HepG2 (cell line): ENCODE results near the gene CAB39. TPM values are rescaled to one million over a fixed set of nuclear protein-coding genes. Genes with fewer than 3 reads are reported as not detected.

ENCODE experiments used
- ATAC-seq: fragments of 200-7000 bp; cut with Tn5 transposase; 3 replicates; pipeline ENCODE4 v1.9.1; 2020; ENCODE audit warnings: mild to moderate bottlenecking, moderate library complexity
- BruUV-seq: library from RNA; stranded (reverse); fragments of 400-500 nt; replicated peaks from 2 replicates; lab custom pipeline; 2021; lab: Mats Ljungman, UMichigan
- CTCF ChIA-PET: fragments of 300-600 bp; formaldehyde crosslinking; extraction: SDS; loops from one replicate; lab custom pipeline; 2021; ENCODE audit warnings: low total read pairs, inconsistent platforms, low intra/inter-chr PET ratio; lab: Yijun Ruan, JAX
- POLR2A ChIA-PET: fragments of 350-600 bp; sonication (Branson Sonifier 250); formaldehyde crosslinking; loops from one replicate; lab custom pipeline; 2020; ENCODE audit warnings: antibody characterized with exemption, inconsistent platforms; lab: Yijun Ruan, JAX
- DNase-seq: peaks from one replicate; pipeline ENCODE4 v3.0.0-alpha.2; 2015; ENCODE audit warnings: low spot score
- FAIRE-seq: peaks from 3 replicates; lab custom pipeline; 2011; peaks lifted over from hg19 to GRCh38; lab: Jason Lieb, UNC
- H2AFZ ChIP-seq: one replicate; pipeline ENCODE4 v1.6.1; 2011; ENCODE audit warnings: low read length, inconsistent platforms
- H3K27ac ChIP-seq: fragments of 300-600 bp; 3 replicates; pipeline ENCODE4 v1.8.0; 2011; ENCODE audit warnings: mixed run types, mild to moderate bottlenecking, mixed read lengths, low read length, inconsistent platforms; ENCODE audit not compliant: insufficient read depth; ENCODE audit errors: extremely low read length
- H3K27me3 ChIP-seq, 2 experiments: fragments of 200-600 bp in 1 of 2; 2 replicates in 1 of 2; 3 replicates in 1 of 2; pipeline versions ENCODE4 v1.6.0 to v1.8.0; 2011; ENCODE audit warnings: low read length in 2 of 2, mild to moderate bottlenecking in 2 of 2, moderate library complexity in 2 of 2, inconsistent platforms in 1 of 2; ENCODE audit not compliant: insufficient read depth in 2 of 2, control insufficient read depth in 1 of 2
- H3K36me3 ChIP-seq, 2 experiments: fragments of 200-600 bp in 1 of 2; replicated peaks in 1 of 2; 2 replicates in 1 of 2; 3 replicates in 1 of 2; pipeline versions ENCODE4 v1.5.1 to v1.8.0; 2011; ENCODE audit warnings: low read length in 2 of 2, inconsistent platforms in 1 of 2; ENCODE audit not compliant: insufficient read depth in 2 of 2, control insufficient read depth in 1 of 2
- H3K4me1 ChIP-seq: 2 replicates; pipeline ENCODE4 v1.5.1; 2012; ENCODE audit warnings: low read length, inconsistent platforms; ENCODE audit not compliant: insufficient read depth
- H3K4me2 ChIP-seq: 2 replicates; pipeline ENCODE4 v1.6.0; 2011; ENCODE audit warnings: low read depth, low read length, inconsistent platforms
- H3K4me3 ChIP-seq, 3 experiments: fragments of 200-600 bp in 1 of 3; sonication (generic), shearing (Covaris generic) in 1 of 3; replicated peaks in 1 of 3; 2 replicates each; pipeline ENCODE4 v1.5.1; 2011 to 2016; ENCODE audit warnings: low read length in 3 of 3, inconsistent platforms in 2 of 3, low read depth in 2 of 3, mild to moderate bottlenecking in 2 of 3, control low read depth in 1 of 3, mixed read lengths in 1 of 3; ENCODE audit not compliant: insufficient read depth in 1 of 3
- H3K79me2 ChIP-seq: one replicate; pipeline ENCODE4 v1.6.1; 2011; ENCODE audit warnings: low read length, inconsistent platforms; ENCODE audit not compliant: insufficient read depth
- H3K9ac ChIP-seq: 2 replicates; pipeline ENCODE4 v1.6.0; 2011; ENCODE audit warnings: mild to moderate bottlenecking, low read depth, low read length, inconsistent platforms; ENCODE audit not compliant: insufficient read depth
- H3K9me3 ChIP-seq: 2 replicates; pipeline ENCODE4 v1.5.1; 2012; ENCODE audit warnings: mild to moderate bottlenecking, low read length
- H4K20me1 ChIP-seq: 2 replicates; pipeline ENCODE4 v1.6.0; 2011; ENCODE audit warnings: inconsistent platforms, mild to moderate bottlenecking, low read length, moderate library complexity; ENCODE audit not compliant: insufficient read depth
- DRAP1 ChIP-seq: IDR thresholded peaks from 2 replicates; pipeline ENCODE4 v1.6.1; 2016; ENCODE audit warnings: missing genetic modification reagents, missing compliant biosample characterization
- HNF4G ChIP-seq, 2 experiments: sonication (generic) in 1 of 2; formaldehyde crosslinking in 1 of 2; IDR thresholded peaks; 2 replicates each; pipeline versions ENCODE4 v1.4.0 to v1.6.1; 2011 to 2020; ENCODE audit warnings: borderline replicate concordance in 2 of 2, low read depth in 2 of 2, mild to moderate bottlenecking in 2 of 2, low read length in 1 of 2, missing genetic modification reagents in 1 of 2, moderate library complexity in 1 of 2
- MATR3 ChIP-seq: sonication (generic); formaldehyde crosslinking; IDR thresholded peaks from 2 replicates; pipeline ENCODE4 v1.4.0; 2020; ENCODE audit warnings: missing genetic modification reagents
- MXD4 ChIP-seq: IDR thresholded peaks from 2 replicates; pipeline ENCODE4 v1.6.1; 2016; ENCODE audit warnings: mild to moderate bottlenecking, missing biosample characterization, missing genetic modification reagents
- SRSF4 ChIP-seq: fragments of 200-400 bp; formaldehyde crosslinking; IDR thresholded peaks from one replicate; pipeline ENCODE4 v1.6.1; 2018; ENCODE audit warnings: mild to moderate bottlenecking, low read depth, low read length, moderate library complexity; ENCODE audit not compliant: poor library complexity, severe bottlenecking
- SUZ12 ChIP-seq: fragments of 150-350 bp; IDR thresholded peaks from 2 replicates; pipeline ENCODE4 v1.6.1; 2014; ENCODE audit warnings: low read depth, low read length
- WGBS: methylation state at CpG from one replicate; pipeline ENCODE4 v1.1.6; 2017; ENCODE audit warnings: low lambda C conversion rate; 5-methylcytosine and 5-hydroxymethylcytosine counted together
- in situ Hi-C: cut with HindIII; loops from 2 replicates; pipeline ENCODE4 v1.10.0; 2017; ENCODE audit warnings: low pct_unique_long_range_greater_than_20kb; ENCODE audit not compliant: extremely low pct_ligation_motif_present
- intact Hi-C: fragments of 100-400 bp; cut with micrococcal nuclease; formaldehyde crosslinking; loops from one replicate; pipeline ENCODE4 v1.10.0; 2022; ENCODE audit not compliant: unreplicated experiment
- polyA plus RNA-seq, 8 experiments: library from polyadenylated mRNA; depleted of rRNA in 3 of 8; stranded (reverse) in 7 of 8; unstranded in 1 of 8; fragments of >200 nt; fragmentation: Illumina TruSeq in 4 of 8; extraction: Trizol in 4 of 8; gene quantifications; 2 replicates each; pipeline versions ENCODE4 v1.2.1 to v1.2.3, GENCODE V29; 2011 to 2016; ENCODE audit warnings: low read depth in 4 of 8, missing spikeins in 1 of 8, mixed read lengths in 1 of 8; ENCODE audit not compliant: insufficient read depth in 1 of 8
- total RNA-seq, 5 experiments: library from RNA; depleted of rRNA; stranded (reverse); fragments of >200 nt; fragmentation: Illumina TruSeq; extraction: Trizol; gene quantifications; 2 replicates each; pipeline ENCODE4 v1.2.3, GENCODE V29; 2016; ENCODE audit warnings: low read depth in 1 of 5
- TF ChIP-seq, protein P1 (sequence below): sonication (generic); formaldehyde crosslinking; IDR thresholded peaks from 2 replicates; pipeline ENCODE4 v1.8.0; 2022; ENCODE audit warnings: mild to moderate bottlenecking, missing genetic modification reagents; ENCODE audit not compliant: insufficient replicate concordance
- TF ChIP-seq, protein P2 (sequence below), 2 experiments: sonication (generic) in 1 of 2; formaldehyde crosslinking in 1 of 2; IDR thresholded peaks; 2 replicates each; pipeline versions ENCODE4 v1.5.1 to v1.6.1; 2011 to 2020; ENCODE audit warnings: borderline replicate concordance in 1 of 2, low read depth in 1 of 2, low read length in 1 of 2, mild to moderate bottlenecking in 1 of 2, missing genetic modification reagents in 1 of 2, moderate library complexity in 1 of 2
- TF ChIP-seq, protein P3 (sequence below): IDR thresholded peaks from 2 replicates; pipeline ENCODE4 v1.6.1; 2016; ENCODE audit warnings: low read depth, missing genetic modification reagents, missing compliant biosample characterization
- TF ChIP-seq, protein P4 (sequence below): sonication (generic); formaldehyde crosslinking; IDR thresholded peaks from 2 replicates; pipeline ENCODE4 v1.4.0; 2020; ENCODE audit warnings: missing genetic modification reagents, borderline replicate concordance

Gene CAB39
- total and polyA plus RNA-seq, 2 of the 13 experiments (the other 11 are each of a cell fraction or from before 2014, with no cell fraction given): 19.3 to 45.3 TPM

DNA sequence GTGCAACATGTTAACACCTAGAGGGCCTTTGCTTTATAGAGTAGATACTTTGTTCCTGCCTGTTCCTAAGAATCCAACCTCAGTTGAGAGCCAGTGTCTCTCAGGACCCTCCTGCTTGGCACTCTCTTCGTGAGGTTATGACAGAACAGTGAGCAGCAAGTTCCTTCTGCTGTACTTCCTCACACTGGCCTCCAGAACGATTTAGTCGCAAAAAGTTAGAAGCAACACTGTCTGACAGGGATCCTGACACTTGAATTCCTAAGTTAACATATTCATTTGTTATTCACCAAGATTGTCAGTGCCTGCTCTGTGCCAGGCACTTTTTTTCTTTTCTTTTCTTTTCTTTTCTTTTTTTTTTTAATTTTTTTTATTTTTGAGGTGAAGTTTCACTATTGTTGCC lies 95.1 kb downstream of the CAB39 start:
- DNase-seq (no peak), ATAC-seq (no peak), FAIRE-seq (no peak)
- ChIA-PET POLR2A (no interaction called here), CTCF (no interaction called here)
- Histone ChIP-seq H2AFZ (no peak overlapping the region), H3K4me1 (no peaks in the 10 kb centered on the region), H3K4me3 (no peak overlapping the region), H3K9ac (no peak overlapping the region), H3K36me3 (peaks cover 9 to 20% of the 10 kb centered on the region in 2 experiments), H3K79me2 (no peaks in the 10 kb centered on the region), H3K9me3 (no peaks in the 10 kb centered on the region), H4K20me1 (no peaks in the 10 kb centered on the region), H3K4me2 (no peak overlapping the region), H3K27ac (no peak overlapping the region), H3K27me3 (no peaks in the 10 kb centered on the region)
- in situ Hi-C loops: loop anchor here (25.0 kb wide), 1 partner anchor 795 kb away; no protein-coding TSS in a partner anchor
- intact Hi-C loops: no loop called here
- WGBS: 96% methylated on average over 3 of the region's 3 CpGs
- no TSS peak for BruUV-seq
- TF ChIP-seq, protein P1, sequence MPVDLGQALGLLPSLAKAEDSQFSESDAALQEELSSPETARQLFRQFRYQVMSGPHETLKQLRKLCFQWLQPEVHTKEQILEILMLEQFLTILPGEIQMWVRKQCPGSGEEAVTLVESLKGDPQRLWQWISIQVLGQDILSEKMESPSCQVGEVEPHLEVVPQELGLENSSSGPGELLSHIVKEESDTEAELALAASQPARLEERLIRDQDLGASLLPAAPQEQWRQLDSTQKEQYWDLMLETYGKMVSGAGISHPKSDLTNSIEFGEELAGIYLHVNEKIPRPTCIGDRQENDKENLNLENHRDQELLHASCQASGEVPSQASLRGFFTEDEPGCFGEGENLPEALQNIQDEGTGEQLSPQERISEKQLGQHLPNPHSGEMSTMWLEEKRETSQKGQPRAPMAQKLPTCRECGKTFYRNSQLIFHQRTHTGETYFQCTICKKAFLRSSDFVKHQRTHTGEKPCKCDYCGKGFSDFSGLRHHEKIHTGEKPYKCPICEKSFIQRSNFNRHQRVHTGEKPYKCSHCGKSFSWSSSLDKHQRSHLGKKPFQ (CRISPR knock-in tag): no peak
- TF ChIP-seq, protein P2, sequence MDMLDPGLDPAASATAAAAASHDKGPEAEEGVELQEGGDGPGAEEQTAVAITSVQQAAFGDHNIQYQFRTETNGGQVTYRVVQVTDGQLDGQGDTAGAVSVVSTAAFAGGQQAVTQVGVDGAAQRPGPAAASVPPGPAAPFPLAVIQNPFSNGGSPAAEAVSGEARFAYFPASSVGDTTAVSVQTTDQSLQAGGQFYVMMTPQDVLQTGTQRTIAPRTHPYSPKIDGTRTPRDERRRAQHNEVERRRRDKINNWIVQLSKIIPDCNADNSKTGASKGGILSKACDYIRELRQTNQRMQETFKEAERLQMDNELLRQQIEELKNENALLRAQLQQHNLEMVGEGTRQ (IDR thresholded peaks at IDR 0.05; ENCODE audit: low read depth, low read length): no peak
- TF ChIP-seq, protein P2 (CRISPR knock-in tag; IDR thresholded peaks at IDR 0.05; ENCODE audit: borderline replicate concordance): no peak
- no peak for TF ChIP-seq SUZ12
- TF ChIP-seq DRAP1 (CRISPR knock-in tag): no peak
- no peak for TF ChIP-seq MATR3 (CRISPR knock-in tag)
- TF ChIP-seq, protein P3, sequence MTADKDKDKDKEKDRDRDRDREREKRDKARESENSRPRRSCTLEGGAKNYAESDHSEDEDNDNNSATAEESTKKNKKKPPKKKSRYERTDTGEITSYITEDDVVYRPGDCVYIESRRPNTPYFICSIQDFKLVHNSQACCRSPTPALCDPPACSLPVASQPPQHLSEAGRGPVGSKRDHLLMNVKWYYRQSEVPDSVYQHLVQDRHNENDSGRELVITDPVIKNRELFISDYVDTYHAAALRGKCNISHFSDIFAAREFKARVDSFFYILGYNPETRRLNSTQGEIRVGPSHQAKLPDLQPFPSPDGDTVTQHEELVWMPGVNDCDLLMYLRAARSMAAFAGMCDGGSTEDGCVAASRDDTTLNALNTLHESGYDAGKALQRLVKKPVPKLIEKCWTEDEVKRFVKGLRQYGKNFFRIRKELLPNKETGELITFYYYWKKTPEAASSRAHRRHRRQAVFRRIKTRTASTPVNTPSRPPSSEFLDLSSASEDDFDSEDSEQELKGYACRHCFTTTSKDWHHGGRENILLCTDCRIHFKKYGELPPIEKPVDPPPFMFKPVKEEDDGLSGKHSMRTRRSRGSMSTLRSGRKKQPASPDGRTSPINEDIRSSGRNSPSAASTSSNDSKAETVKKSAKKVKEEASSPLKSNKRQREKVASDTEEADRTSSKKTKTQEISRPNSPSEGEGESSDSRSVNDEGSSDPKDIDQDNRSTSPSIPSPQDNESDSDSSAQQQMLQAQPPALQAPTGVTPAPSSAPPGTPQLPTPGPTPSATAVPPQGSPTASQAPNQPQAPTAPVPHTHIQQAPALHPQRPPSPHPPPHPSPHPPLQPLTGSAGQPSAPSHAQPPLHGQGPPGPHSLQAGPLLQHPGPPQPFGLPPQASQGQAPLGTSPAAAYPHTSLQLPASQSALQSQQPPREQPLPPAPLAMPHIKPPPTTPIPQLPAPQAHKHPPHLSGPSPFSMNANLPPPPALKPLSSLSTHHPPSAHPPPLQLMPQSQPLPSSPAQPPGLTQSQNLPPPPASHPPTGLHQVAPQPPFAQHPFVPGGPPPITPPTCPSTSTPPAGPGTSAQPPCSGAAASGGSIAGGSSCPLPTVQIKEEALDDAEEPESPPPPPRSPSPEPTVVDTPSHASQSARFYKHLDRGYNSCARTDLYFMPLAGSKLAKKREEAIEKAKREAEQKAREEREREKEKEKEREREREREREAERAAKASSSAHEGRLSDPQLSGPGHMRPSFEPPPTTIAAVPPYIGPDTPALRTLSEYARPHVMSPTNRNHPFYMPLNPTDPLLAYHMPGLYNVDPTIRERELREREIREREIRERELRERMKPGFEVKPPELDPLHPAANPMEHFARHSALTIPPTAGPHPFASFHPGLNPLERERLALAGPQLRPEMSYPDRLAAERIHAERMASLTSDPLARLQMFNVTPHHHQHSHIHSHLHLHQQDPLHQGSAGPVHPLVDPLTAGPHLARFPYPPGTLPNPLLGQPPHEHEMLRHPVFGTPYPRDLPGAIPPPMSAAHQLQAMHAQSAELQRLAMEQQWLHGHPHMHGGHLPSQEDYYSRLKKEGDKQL: no peak
- TF ChIP-seq, protein P4, sequence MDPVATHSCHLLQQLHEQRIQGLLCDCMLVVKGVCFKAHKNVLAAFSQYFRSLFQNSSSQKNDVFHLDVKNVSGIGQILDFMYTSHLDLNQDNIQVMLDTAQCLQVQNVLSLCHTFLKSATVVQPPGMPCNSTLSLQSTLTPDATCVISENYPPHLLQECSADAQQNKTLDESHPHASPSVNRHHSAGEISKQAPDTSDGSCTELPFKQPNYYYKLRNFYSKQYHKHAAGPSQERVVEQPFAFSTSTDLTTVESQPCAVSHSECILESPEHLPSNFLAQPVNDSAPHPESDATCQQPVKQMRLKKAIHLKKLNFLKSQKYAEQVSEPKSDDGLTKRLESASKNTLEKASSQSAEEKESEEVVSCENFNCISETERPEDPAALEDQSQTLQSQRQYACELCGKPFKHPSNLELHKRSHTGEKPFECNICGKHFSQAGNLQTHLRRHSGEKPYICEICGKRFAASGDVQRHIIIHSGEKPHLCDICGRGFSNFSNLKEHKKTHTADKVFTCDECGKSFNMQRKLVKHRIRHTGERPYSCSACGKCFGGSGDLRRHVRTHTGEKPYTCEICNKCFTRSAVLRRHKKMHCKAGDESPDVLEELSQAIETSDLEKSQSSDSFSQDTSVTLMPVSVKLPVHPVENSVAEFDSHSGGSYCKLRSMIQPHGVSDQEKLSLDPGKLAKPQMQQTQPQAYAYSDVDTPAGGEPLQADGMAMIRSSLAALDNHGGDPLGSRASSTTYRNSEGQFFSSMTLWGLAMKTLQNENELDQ (CRISPR knock-in tag): no peak
- no peak for TF ChIP-seq SRSF4
- no peak for TF ChIP-seq HNF4G (IDR thresholded peaks at IDR 0.05; ENCODE audit: borderline replicate concordance, low read depth, low read length)
- no peak for TF ChIP-seq HNF4G (CRISPR knock-in tag; IDR thresholded peaks at IDR 0.05; ENCODE audit: borderline replicate concordance, low read depth)
- no peak for TF ChIP-seq MXD4 (CRISPR knock-in tag)
